ENCODE results near the gene KANSL1.

- TF ChIP-seq CTCF (IDR thresholded peaks at IDR 0.05) (no peak), EZH2 (IDR thresholded peaks at IDR 0.05; ENCODE audit: borderline replicate concordance, insufficient read depth, low read depth, low read length, poor library complexity, severe bottlenecking) (no peak)
These were observed 6.2 kb upstream of the KANSL1 start for GRCh38 chr17:46199379-46199778.
